HepG2 (cell line): Measurements from ENCODE around the gene PLOD3. TPM values are rescaled to one million over a fixed set of nuclear protein-coding genes. Genes with fewer than 3 reads are reported as not detected.

Source experiments
- CREB1 ChIP-seq, 2 experiments: fragments of 450-650 bp in 1 of 2; IDR thresholded peaks; 2 replicates each; pipeline ENCODE4 v1.6.1; 2016 to 2017; ENCODE audit warnings: control low read depth in 1 of 2, mild to moderate bottlenecking in 1 of 2, missing compliant biosample characterization in 1 of 2, missing genetic modification characterization in 1 of 2
- EZH2 ChIP-seq: conservative IDR thresholded peaks from 2 replicates; pipeline ENCODE4 v1.6.1; 2012; ENCODE audit warnings: mild to moderate bottlenecking, low read depth, low read length, moderate library complexity
- KAT8 ChIP-seq: IDR thresholded peaks from 2 replicates; pipeline ENCODE4 v1.6.1; 2016; ENCODE audit warnings: missing genetic modification reagents, missing compliant biosample characterization
- KDM2A ChIP-seq: sonication (generic); formaldehyde crosslinking; IDR thresholded peaks from 2 replicates; pipeline ENCODE4 v1.4.0; 2020; ENCODE audit warnings: low read depth, missing genetic modification reagents, borderline replicate concordance
- PHF8 ChIP-seq: sonication (generic); formaldehyde crosslinking; IDR thresholded peaks from 2 replicates; pipeline ENCODE4 v1.5.0; 2020; ENCODE audit warnings: missing genetic modification reagents
- ZKSCAN8 ChIP-seq: IDR thresholded peaks from 2 replicates; pipeline ENCODE4 v1.6.1; 2016; ENCODE audit warnings: borderline replicate concordance, missing genetic modification reagents, missing compliant biosample characterization
- ZNF138 ChIP-seq: sonication (generic); formaldehyde crosslinking; IDR thresholded peaks from 2 replicates; pipeline ENCODE4 v1.5.0; 2020; ENCODE audit warnings: mild to moderate bottlenecking, low read depth, missing genetic modification reagents
- ZNF224 ChIP-seq: sonication (generic); formaldehyde crosslinking; IDR thresholded peaks from 2 replicates; pipeline ENCODE4 v1.5.0; 2020; ENCODE audit warnings: mild to moderate bottlenecking, missing genetic modification reagents
- ZNF678 ChIP-seq: sonication (generic); formaldehyde crosslinking; IDR thresholded peaks from 2 replicates; pipeline ENCODE4 v1.4.0; 2020; ENCODE audit warnings: mild to moderate bottlenecking, missing genetic modification reagents
- ZNF75D ChIP-seq: sonication (generic); formaldehyde crosslinking; IDR thresholded peaks from 2 replicates; pipeline ENCODE4 v1.8.1; 2023; ENCODE audit warnings: missing genetic modification reagents, mild to moderate bottlenecking, borderline replicate concordance
- polyA plus RNA-seq, 8 experiments: library from polyadenylated mRNA; depleted of rRNA in 3 of 8; stranded (reverse) in 7 of 8; unstranded in 1 of 8; fragments of >200 nt; fragmentation: Illumina TruSeq in 4 of 8; extraction: Trizol in 4 of 8; gene quantifications; 2 replicates each; pipeline versions ENCODE4 v1.2.1 to v1.2.3, GENCODE V29; 2011 to 2016; ENCODE audit warnings: low read depth in 4 of 8, missing spikeins in 1 of 8, mixed read lengths in 1 of 8; ENCODE audit not compliant: insufficient read depth in 1 of 8
- total RNA-seq, 5 experiments: library from RNA; depleted of rRNA; stranded (reverse); fragments of >200 nt; fragmentation: Illumina TruSeq; extraction: Trizol; gene quantifications; 2 replicates each; pipeline ENCODE4 v1.2.3, GENCODE V29; 2016; ENCODE audit warnings: low read depth in 1 of 5
- TF ChIP-seq, protein P1 (sequence below): sonication (generic); formaldehyde crosslinking; IDR thresholded peaks from 2 replicates; pipeline ENCODE4 v1.4.0; 2020; ENCODE audit warnings: missing genetic modification reagents
- TF ChIP-seq, protein P2 (sequence below): sonication (generic); formaldehyde crosslinking; IDR thresholded peaks from 2 replicates; pipeline ENCODE4 v1.5.0; 2020; ENCODE audit warnings: mild to moderate bottlenecking, missing genetic modification reagents
- TF ChIP-seq, protein P3 (sequence below): sonication (generic); formaldehyde crosslinking; IDR thresholded peaks from 2 replicates; pipeline ENCODE4 v1.8.0; 2022; ENCODE audit warnings: mild to moderate bottlenecking, missing genetic modification reagents; ENCODE audit not compliant: insufficient replicate concordance
- TF ChIP-seq, protein P4 (sequence below): sonication (generic); formaldehyde crosslinking; conservative IDR thresholded peaks from 2 replicates; pipeline ENCODE4 v1.4.0; 2020; ENCODE audit warnings: missing genetic modification reagents
- TF ChIP-seq, protein P5 (sequence below): IDR thresholded peaks from 2 replicates; pipeline ENCODE4 v1.6.1; 2016; ENCODE audit warnings: missing compliant biosample characterization, missing genetic modification reagents, borderline replicate concordance
- TF ChIP-seq, protein P6 (sequence below): sonication (generic); formaldehyde crosslinking; IDR thresholded peaks from 2 replicates; pipeline ENCODE4 v1.8.1; 2023; ENCODE audit warnings: mild to moderate bottlenecking, missing genetic modification reagents
- TF ChIP-seq, protein P7 (sequence below): sonication (generic); formaldehyde crosslinking; IDR thresholded peaks from 2 replicates; pipeline ENCODE4 v1.9.0; 2022; ENCODE audit warnings: missing genetic modification reagents, mild to moderate bottlenecking, borderline replicate concordance

The PLOD3 gene
- total and polyA plus RNA-seq, 2 of the 13 experiments (the other 11 are each of a cell fraction or from before 2014, with no cell fraction given): 65.8 to 67.4 TPM

DNA sequence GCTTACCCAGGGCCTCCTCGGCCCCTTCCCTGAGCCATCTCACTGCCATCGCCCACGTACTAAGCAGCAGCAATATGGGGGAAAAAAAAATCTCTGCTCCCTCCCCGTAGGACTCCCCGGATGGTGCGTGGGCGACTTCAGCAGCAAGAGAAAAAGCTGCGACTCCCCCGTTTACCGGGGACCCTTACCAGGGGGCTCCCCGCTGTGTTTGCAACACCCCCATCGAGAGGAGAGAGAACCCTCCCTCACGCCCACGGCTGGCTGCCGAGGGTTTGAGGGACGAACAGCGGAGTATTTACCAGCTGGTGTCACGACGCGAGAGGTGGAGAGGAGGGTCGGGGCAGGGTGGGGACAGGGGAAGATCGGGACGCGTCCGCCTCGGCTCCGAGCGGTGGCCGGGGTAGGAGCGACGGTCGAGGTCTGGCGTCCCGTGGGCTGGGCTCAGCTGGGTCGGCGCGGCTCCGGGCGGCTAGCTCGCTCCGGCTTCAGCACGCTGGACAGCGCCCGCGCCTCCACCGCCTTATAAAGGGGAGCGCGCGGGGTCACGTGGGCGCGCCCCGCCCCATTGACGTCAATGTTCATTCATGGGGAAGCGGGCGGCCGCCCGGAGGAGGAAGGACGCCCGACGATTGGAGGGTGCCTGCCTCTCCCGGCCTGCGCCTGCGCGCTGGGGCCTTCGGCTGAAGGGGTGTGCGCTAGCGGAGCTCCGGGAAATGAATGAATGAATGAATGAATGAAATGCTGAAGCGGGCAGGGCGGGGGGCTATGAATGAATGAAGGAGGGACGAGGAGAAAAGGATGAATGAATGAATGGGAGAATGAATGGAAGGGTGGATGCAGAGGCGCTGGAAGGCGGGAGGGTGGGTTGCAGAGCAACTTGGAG is 52.1 kb downstream of the PLOD3 start, which contains the start of gene VGF (continued):
- TF ChIP-seq, protein P1, sequence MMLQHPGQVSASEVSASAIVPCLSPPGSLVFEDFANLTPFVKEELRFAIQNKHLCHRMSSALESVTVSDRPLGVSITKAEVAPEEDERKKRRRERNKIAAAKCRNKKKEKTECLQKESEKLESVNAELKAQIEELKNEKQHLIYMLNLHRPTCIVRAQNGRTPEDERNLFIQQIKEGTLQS: peak; percentile 92
- TF ChIP-seq ZNF75D (CRISPR knock-in tag): peak; percentile 96; the same call in 1 of the 2 replicates
- TF ChIP-seq PHF8 (CRISPR knock-in tag): 0 out of 2 replicates have a peak, but pooled peaks have one; percentile 28
- TF ChIP-seq, protein P2, sequence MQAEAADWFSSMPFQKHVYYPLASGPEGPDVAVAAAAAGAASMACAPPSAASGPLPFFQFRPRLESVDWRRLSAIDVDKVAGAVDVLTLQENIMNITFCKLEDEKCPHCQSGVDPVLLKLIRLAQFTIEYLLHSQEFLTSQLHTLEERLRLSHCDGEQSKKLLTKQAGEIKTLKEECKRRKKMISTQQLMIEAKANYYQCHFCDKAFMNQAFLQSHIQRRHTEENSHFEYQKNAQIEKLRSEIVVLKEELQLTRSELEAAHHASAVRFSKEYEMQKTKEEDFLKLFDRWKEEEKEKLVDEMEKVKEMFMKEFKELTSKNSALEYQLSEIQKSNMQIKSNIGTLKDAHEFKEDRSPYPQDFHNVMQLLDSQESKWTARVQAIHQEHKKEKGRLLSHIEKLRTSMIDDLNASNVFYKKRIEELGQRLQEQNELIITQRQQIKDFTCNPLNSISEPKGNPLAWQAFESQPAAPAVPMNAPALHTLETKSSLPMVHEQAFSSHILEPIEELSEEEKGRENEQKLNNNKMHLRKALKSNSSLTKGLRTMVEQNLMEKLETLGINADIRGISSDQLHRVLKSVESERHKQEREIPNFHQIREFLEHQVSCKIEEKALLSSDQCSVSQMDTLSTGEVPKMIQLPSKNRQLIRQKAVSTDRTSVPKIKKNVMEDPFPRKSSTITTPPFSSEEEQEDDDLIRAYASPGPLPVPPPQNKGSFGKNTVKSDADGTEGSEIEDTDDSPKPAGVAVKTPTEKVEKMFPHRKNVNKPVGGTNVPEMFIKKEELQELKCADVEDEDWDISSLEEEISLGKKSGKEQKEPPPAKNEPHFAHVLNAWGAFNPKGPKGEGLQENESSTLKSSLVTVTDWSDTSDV (CRISPR knock-in tag): peak; percentile 77; the same call in 1 of the 2 replicates
- peak; percentile 80; the same call in 1 of the 2 replicates for TF ChIP-seq ZKSCAN8
- TF ChIP-seq, protein P3, sequence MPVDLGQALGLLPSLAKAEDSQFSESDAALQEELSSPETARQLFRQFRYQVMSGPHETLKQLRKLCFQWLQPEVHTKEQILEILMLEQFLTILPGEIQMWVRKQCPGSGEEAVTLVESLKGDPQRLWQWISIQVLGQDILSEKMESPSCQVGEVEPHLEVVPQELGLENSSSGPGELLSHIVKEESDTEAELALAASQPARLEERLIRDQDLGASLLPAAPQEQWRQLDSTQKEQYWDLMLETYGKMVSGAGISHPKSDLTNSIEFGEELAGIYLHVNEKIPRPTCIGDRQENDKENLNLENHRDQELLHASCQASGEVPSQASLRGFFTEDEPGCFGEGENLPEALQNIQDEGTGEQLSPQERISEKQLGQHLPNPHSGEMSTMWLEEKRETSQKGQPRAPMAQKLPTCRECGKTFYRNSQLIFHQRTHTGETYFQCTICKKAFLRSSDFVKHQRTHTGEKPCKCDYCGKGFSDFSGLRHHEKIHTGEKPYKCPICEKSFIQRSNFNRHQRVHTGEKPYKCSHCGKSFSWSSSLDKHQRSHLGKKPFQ (CRISPR knock-in tag): peak; percentile 95
- TF ChIP-seq EZH2: no peak
- peak; percentile 76 for TF ChIP-seq CREB1 (IDR thresholded peaks at IDR 0.05)
- peak; percentile 77 for TF ChIP-seq CREB1 (CRISPR knock-in tag; IDR thresholded peaks at IDR 0.05)
- TF ChIP-seq, protein P4, sequence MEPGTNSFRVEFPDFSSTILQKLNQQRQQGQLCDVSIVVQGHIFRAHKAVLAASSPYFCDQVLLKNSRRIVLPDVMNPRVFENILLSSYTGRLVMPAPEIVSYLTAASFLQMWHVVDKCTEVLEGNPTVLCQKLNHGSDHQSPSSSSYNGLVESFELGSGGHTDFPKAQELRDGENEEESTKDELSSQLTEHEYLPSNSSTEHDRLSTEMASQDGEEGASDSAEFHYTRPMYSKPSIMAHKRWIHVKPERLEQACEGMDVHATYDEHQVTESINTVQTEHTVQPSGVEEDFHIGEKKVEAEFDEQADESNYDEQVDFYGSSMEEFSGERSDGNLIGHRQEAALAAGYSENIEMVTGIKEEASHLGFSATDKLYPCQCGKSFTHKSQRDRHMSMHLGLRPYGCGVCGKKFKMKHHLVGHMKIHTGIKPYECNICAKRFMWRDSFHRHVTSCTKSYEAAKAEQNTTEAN (CRISPR knock-in tag): peak; percentile 97
- TF ChIP-seq ZNF138 (CRISPR knock-in tag): peak; percentile 99
- TF ChIP-seq, protein P5, sequence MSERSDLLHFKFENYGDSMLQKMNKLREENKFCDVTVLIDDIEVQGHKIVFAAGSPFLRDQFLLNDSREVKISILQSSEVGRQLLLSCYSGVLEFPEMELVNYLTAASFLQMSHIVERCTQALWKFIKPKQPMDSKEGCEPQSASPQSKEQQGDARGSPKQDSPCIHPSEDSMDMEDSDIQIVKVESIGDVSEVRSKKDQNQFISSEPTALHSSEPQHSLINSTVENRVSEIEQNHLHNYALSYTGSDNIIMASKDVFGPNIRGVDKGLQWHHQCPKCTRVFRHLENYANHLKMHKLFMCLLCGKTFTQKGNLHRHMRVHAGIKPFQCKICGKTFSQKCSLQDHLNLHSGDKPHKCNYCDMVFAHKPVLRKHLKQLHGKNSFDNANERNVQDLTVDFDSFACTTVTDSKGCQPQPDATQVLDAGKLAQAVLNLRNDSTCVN (CRISPR knock-in tag): peak; percentile 97
- 0 out of 2 replicates have a peak, but pooled peaks have one; percentile 67 for TF ChIP-seq ZNF224
- TF ChIP-seq, protein P6, sequence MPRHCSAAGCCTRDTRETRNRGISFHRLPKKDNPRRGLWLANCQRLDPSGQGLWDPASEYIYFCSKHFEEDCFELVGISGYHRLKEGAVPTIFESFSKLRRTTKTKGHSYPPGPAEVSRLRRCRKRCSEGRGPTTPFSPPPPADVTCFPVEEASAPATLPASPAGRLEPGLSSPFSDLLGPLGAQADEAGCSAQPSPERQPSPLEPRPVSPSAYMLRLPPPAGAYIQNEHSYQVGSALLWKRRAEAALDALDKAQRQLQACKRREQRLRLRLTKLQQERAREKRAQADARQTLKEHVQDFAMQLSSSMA (CRISPR knock-in tag): peak; percentile 51; the same call in 1 of the 2 replicates
- TF ChIP-seq KAT8: peak; percentile 91
- TF ChIP-seq, protein P7, sequence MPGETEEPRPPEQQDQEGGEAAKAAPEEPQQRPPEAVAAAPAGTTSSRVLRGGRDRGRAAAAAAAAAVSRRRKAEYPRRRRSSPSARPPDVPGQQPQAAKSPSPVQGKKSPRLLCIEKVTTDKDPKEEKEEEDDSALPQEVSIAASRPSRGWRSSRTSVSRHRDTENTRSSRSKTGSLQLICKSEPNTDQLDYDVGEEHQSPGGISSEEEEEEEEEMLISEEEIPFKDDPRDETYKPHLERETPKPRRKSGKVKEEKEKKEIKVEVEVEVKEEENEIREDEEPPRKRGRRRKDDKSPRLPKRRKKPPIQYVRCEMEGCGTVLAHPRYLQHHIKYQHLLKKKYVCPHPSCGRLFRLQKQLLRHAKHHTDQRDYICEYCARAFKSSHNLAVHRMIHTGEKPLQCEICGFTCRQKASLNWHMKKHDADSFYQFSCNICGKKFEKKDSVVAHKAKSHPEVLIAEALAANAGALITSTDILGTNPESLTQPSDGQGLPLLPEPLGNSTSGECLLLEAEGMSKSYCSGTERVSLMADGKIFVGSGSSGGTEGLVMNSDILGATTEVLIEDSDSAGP (CRISPR knock-in tag): peak; percentile 82
- peak; percentile 99 for TF ChIP-seq KDM2A (CRISPR knock-in tag)
- peak; percentile 96 for TF ChIP-seq ZNF678 (CRISPR knock-in tag)
